HG03108 (cell line): ENCODE results near the gene RABIF.
"Not testable (repeated sequence)": the region's sequence is repeated elsewhere in the genome, so short reads cannot be mapped to it uniquely, and the experiment has no call there.

Source experiments
- ATAC-seq: cut with Tn5 transposase; IDR thresholded peaks from one replicate; pipeline ENCODE4 v1.9.1; 2021; ENCODE audit warnings: moderate library complexity; ENCODE audit not compliant: unreplicated experiment

The RABIF gene

DNA sequence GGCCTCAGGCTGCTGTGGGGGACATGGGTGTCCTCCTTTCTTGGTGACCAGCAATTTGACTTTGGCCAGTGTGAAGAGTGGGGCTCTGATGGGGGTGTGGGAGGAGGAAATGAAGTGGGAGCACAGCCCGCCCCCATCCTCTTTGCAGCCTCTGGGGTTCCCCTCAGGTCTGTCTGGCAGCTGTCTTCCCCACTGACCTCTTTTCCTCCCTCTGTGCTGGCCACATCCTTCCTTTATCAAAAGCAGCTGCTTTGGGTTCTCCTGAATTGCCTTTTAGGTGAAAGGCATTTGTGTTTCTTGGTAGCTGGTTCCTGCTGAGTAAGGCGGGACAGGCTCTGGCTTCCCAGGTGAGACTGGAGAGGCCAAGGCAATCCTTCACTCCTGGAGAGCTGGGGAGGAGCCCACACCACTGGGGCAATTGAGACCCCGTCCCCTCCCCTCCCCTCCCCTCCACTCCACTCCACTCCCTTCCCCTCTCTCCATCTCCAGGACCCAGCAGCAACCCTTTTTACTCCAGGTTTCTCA lies 53.3 kb downstream of the RABIF start:
- ATAC-seq = no peak

GRCh38 chr1:202834771-202835547 lies 54.0 kb downstream of the RABIF start:
- ATAC-seq = no peak

DNA sequence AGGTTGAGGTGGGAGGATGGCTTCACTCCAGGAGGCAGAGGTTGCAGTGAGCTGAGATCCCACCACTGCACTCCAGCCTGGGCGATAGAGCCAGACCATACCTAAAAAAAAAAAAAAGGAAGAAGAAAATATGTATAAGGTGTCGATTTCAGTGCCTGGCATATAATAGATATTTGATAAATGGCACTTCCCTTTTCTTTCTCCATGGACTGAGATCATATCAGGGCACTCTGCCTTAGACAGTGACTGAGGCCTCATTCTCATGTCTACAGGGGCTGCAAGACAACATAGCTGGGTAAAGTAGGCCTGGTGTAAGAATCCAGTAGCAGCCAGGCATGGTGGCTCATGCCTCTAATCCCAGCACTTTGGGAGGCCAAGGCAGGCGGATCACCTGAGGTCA lies 57.0 kb downstream of the RABIF start:
- no peak for ATAC-seq

DNA sequence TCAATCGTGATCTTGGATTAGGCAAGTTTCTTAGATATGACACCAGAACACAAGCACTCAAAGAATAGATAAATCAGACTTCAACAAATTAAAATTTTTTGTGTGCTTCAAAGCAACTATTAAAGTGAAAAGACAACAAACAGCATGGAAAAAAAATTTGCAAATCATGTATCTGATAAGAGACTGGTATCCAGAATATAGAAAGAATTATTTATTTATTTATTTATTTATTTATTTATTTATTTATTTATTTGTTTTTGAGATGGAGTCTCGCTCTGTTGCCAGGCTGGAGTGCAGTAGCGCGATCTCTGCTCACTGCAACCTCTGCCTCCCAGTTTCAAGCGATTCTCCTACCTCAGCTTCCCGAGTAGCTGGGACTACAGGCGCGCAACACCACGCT lies 59.7 kb downstream of the RABIF start:
- ATAC-seq = not testable (repeated sequence)
